GM12878 (cell line): ENCODE data around the gene ASH1L. TPM values are rescaled to one million over a fixed set of nuclear protein-coding genes. Genes with fewer than 3 reads are reported as not detected.
A peak's percentile ranks its signal among the peaks of the same experiment; 100 is the strongest.

Experiments used
- CHD2 ChIP-seq: IDR thresholded peaks from 2 replicates; pipeline ENCODE4 v1.6.1; 2011; ENCODE audit warnings: low read depth, low read length, improper control_type of control experiment, borderline replicate concordance
- E4F1 ChIP-seq: fragments of 450-650 bp; IDR thresholded peaks from 2 replicates; pipeline ENCODE4 v1.6.1; 2018; ENCODE audit warnings: borderline replicate concordance, mild to moderate bottlenecking; ENCODE audit not compliant: partially characterized antibody
- FOXM1 ChIP-seq: IDR thresholded peaks from 2 replicates; pipeline ENCODE4 v1.6.1; 2012; ENCODE audit warnings: low read depth, mild to moderate bottlenecking, inconsistent platforms, low read length, moderate library complexity
- GABPA ChIP-seq: IDR thresholded peaks from 2 replicates; pipeline ENCODE4 v1.6.1; 2014; ENCODE audit warnings: antibody characterized with exemption, low read depth, mild to moderate bottlenecking, inconsistent platforms
- HDAC2 ChIP-seq: fragments of 200-600 bp; sonication (generic); IDR thresholded peaks from 2 replicates; pipeline ENCODE4 v1.6.1; 2017
- HDGF ChIP-seq: fragments of 450-650 bp; IDR thresholded peaks from 2 replicates; pipeline ENCODE4 v1.6.1; 2016; ENCODE audit warnings: antibody characterized with exemption
- IKZF2 ChIP-seq, 2 experiments: fragments of 450-650 bp; IDR thresholded peaks; 2 replicates each; pipeline ENCODE4 v1.6.1; 2017; ENCODE audit warnings: mild to moderate bottlenecking in 2 of 2, moderate library complexity in 2 of 2
- MLLT1 ChIP-seq: fragments of 450-650 bp; IDR thresholded peaks from 2 replicates; pipeline ENCODE4 v1.6.1; 2016; ENCODE audit warnings: mild to moderate bottlenecking
- POLR2AphosphoS2 ChIP-seq: IDR thresholded peaks from 2 replicates; pipeline ENCODE4 v1.6.1; 2011; ENCODE audit warnings: low read depth, mild to moderate bottlenecking, low read length, improper control_type of control experiment, moderate library complexity
- POLR2AphosphoS5 ChIP-seq: IDR thresholded peaks from 2 replicates; pipeline ENCODE4 v1.6.1; 2011; ENCODE audit warnings: mild to moderate bottlenecking, low read length, inconsistent platforms
- PRDM15 ChIP-seq: fragments of 450-650 bp; formaldehyde crosslinking; IDR thresholded peaks from 2 replicates; pipeline ENCODE4 v1.4.0; 2020; ENCODE audit warnings: mild to moderate bottlenecking, moderate library complexity
- RAD21 ChIP-seq: IDR thresholded peaks from 2 replicates; pipeline ENCODE4 v1.6.1; 2011; ENCODE audit warnings: mild to moderate bottlenecking, low read depth, low read length, moderate library complexity; ENCODE audit not compliant: insufficient read depth
- RBBP5 ChIP-seq: fragments of 200-600 bp; sonication (generic); conservative IDR thresholded peaks from 2 replicates; pipeline ENCODE4 v1.6.1; 2016
- SKIL ChIP-seq: fragments of 450-650 bp; IDR thresholded peaks from 2 replicates; pipeline ENCODE4 v1.6.1; 2017; ENCODE audit warnings: mild to moderate bottlenecking, low read depth, inconsistent platforms; ENCODE audit not compliant: poor library complexity, severe bottlenecking
- SMAD1 ChIP-seq: fragments of 450-650 bp; IDR thresholded peaks from 2 replicates; pipeline ENCODE4 v1.6.1; 2018; ENCODE audit warnings: mild to moderate bottlenecking, low read depth; ENCODE audit not compliant: partially characterized antibody
- SMARCA5 ChIP-seq: fragments of 450-650 bp; IDR thresholded peaks from 2 replicates; pipeline ENCODE4 v1.6.1; 2017; ENCODE audit warnings: mild to moderate bottlenecking
- SRF ChIP-seq, 2 experiments: IDR thresholded peaks; 2 replicates each; pipeline ENCODE4 v1.6.1; 2011; ENCODE audit warnings: low read depth in 2 of 2, low read length in 2 of 2, mild to moderate bottlenecking in 1 of 2, moderate library complexity in 1 of 2
- SUZ12 ChIP-seq: fragments of 200-600 bp; sonication (generic); IDR thresholded peaks from one replicate; pipeline ENCODE4 v1.6.1; 2018; ENCODE audit warnings: antibody characterized with exemption, mild to moderate bottlenecking; ENCODE audit not compliant: unreplicated experiment
- ZNF384 ChIP-seq: IDR thresholded peaks from 2 replicates; pipeline ENCODE4 v1.6.1; 2012; ENCODE audit warnings: low read depth, mild to moderate bottlenecking, low read length, improper control_type of control experiment, borderline replicate concordance
- ZSCAN29 ChIP-seq: fragments of 450-650 bp; IDR thresholded peaks from 2 replicates; pipeline ENCODE4 v1.6.1; 2017; ENCODE audit warnings: mild to moderate bottlenecking, moderate library complexity
- ZZZ3 ChIP-seq: IDR thresholded peaks from 2 replicates; pipeline ENCODE4 v1.6.1; 2011; ENCODE audit warnings: low read depth; ENCODE audit not compliant: control insufficient read depth, insufficient read length
- polyA plus RNA-seq, 11 experiments: library from polyadenylated mRNA; depleted of rRNA in 4 of 11; unstranded in 6 of 11; stranded (reverse) in 5 of 11; fragments of >200 nt; fragmentation: Nextera tagmentation in 4 of 11; fragmentation: Illumina TruSeq in 1 of 11; extraction: Ambion mirVana in 4 of 11; extraction: Trizol in 1 of 11; gene quantifications; 1 replicate in 1 of 11; 2 replicates in 10 of 11; pipeline versions ENCODE4 v1.2.1 to v1.2.3, GENCODE V29; 2011 to 2016; ENCODE audit warnings: inconsistent platforms in 2 of 11, missing spikeins in 2 of 11, low read depth in 1 of 11
- total RNA-seq, 4 experiments: library from RNA; depleted of rRNA in 3 of 4; stranded (reverse); fragments of >200 nt in 3 of 4; fragmentation: Illumina TruSeq in 1 of 4; extraction: Trizol in 1 of 4; gene quantifications; 2 replicates each; pipeline versions ENCODE4 v1.2.1 to v1.2.3, GENCODE V29; 2013 to 2021

ASH1L gene
- total and polyA plus RNA-seq, 10 of the 15 experiments (the other 5 are each of a cell fraction or from before 2014, with no cell fraction given) = 1.7 to 23.9 (median 16.6) TPM

- TF ChIP-seq E4F1 = no peak
- no peak for TF ChIP-seq ZZZ3
- TF ChIP-seq SMAD1 = no peak
- TF ChIP-seq POLR2AphosphoS2 = no peak
- no peak for TF ChIP-seq SRF (IDR thresholded peaks at IDR 0.05; ENCODE audit: low read depth in 2 of 2, low read length in 2 of 2)
- TF ChIP-seq PRDM15 (CRISPR knock-in tag) = no peak
- peak; percentile 35 for TF ChIP-seq SKIL
- no peak for TF ChIP-seq GABPA
- peak; percentile 88 for TF ChIP-seq ZNF384
- no peak for TF ChIP-seq SUZ12
- peak; percentile 67 to 71; a peak in 3 of 4 replicates for TF ChIP-seq IKZF2 (IDR thresholded peaks at IDR 0.05)
- TF ChIP-seq HDGF = no peak
- TF ChIP-seq RAD21 = no peak
- TF ChIP-seq ZSCAN29 = no peak
- no peak for TF ChIP-seq FOXM1
- TF ChIP-seq POLR2AphosphoS5 = no peak
- no peak for TF ChIP-seq HDAC2
- TF ChIP-seq CHD2 = no peak
- TF ChIP-seq MLLT1 = 0 out of 2 replicates have a peak, but pooled peaks have one; percentile 42
- TF ChIP-seq RBBP5 = no peak
- TF ChIP-seq SMARCA5 = no peak
Observed at GRCh38 chr1:155529109-155529508, 33.5 kb downstream of the ASH1L start (continued).
